Neural progenitor cell (in vitro differentiated cells): ENCODE data around the gene RHO.

Experiments used
- CTCF ChIP-seq: fragments of 200-600 bp; sonication (generic); IDR thresholded peaks from 2 replicates; pipeline ENCODE4 v1.5.1; 2017; ENCODE audit warnings: antibody characterized with exemption, mild to moderate bottlenecking
- EZH2 ChIP-seq: fragments of 200-600 bp; sonication (generic); IDR thresholded peaks from 2 replicates; pipeline ENCODE4 v1.6.1; 2017; ENCODE audit warnings: antibody characterized with exemption, mild to moderate bottlenecking, moderate library complexity
- EZH2phosphoT487 ChIP-seq: fragments of 200-600 bp; sonication (generic); IDR thresholded peaks from 2 replicates; pipeline ENCODE4 v1.6.1; 2017; ENCODE audit warnings: antibody characterized with exemption

GRCh38 chr3:129492691-129493090 is 35.7 kb upstream of the RHO start:
- TF ChIP-seq CTCF, result no peak
- no peak for TF ChIP-seq EZH2
- TF ChIP-seq EZH2phosphoT487, result no peak
